ENCODE results near the gene ATP9B.

ATP9B gene

GRCh38 chr18:79208906-79209305 lies 139.7 kb downstream of the ATP9B start:
- no peak overlapping the region for H3K4me2 ChIP-seq (ENCODE audit: low read depth, low read length)
- H2AFZ ChIP-seq (ENCODE audit: low read length) = no peak overlapping the region
- no peaks in the 10 kb centered on the region for H3K9me2 ChIP-seq (replicated peaks; ENCODE audit: insufficient read depth, low read length)
- no peak overlapping the region for H3K4me3 ChIP-seq (ENCODE audit: low read length)
- no peak overlapping the region for H3K9ac ChIP-seq (ENCODE audit: low read length)
- no peaks in the 10 kb centered on the region for H3K79me2 ChIP-seq (ENCODE audit: low read length)
- TF ChIP-seq EZH2phosphoT487 (IDR thresholded peaks at IDR 0.05; ENCODE audit: low read length) = no peak
- TF ChIP-seq CTCF (IDR thresholded peaks at IDR 0.05; ENCODE audit: low read length) = no peak
- no peak for TF ChIP-seq EZH2 (optimal IDR thresholded peaks at IDR 0.05; ENCODE audit: low read depth, low read length)
- no peaks in the 10 kb centered on the region for H3K9me3 ChIP-seq (replicated peaks; ENCODE audit: insufficient read depth, low read length)
- H3K27ac ChIP-seq (ENCODE audit: low read length) = no peak overlapping the region
- H3K4me1 ChIP-seq (ENCODE audit: low read length) = no peaks in the 10 kb centered on the region
- H3F3A ChIP-seq (ENCODE audit: insufficient read depth, low read length) = no peaks in the 10 kb centered on the region
- H3K27me3 ChIP-seq (replicated peaks; ENCODE audit: insufficient read depth, low read length) = no peaks in the 10 kb centered on the region
- DNase-seq = no peak
- H3K36me3 ChIP-seq (replicated peaks; ENCODE audit: insufficient read depth, low read length) = no peaks in the 10 kb centered on the region
- no peaks in the 10 kb centered on the region for H4K20me1 ChIP-seq (ENCODE audit: insufficient read depth, low read length)

- Histone ChIP-seq H3K27me3 (replicated peaks; ENCODE audit: insufficient read depth, low read length) (no peaks in the 10 kb centered on the region), H3K79me2 (ENCODE audit: low read length) (no peaks in the 10 kb centered on the region), H3K27ac (ENCODE audit: low read length) (no peak overlapping the region), H3K4me1 (ENCODE audit: low read length) (no peaks in the 10 kb centered on the region), H3K9me3 (replicated peaks; ENCODE audit: insufficient read depth, low read length) (no peaks in the 10 kb centered on the region), H3K4me3 (ENCODE audit: low read length) (no peak overlapping the region), H4K20me1 (ENCODE audit: insufficient read depth, low read length) (no peaks in the 10 kb centered on the region), H3F3A (ENCODE audit: insufficient read depth, low read length) (no peaks in the 10 kb centered on the region), H3K9ac (ENCODE audit: low read length) (no peak overlapping the region), H3K36me3 (replicated peaks; ENCODE audit: insufficient read depth, low read length) (no peaks in the 10 kb centered on the region), H2AFZ (ENCODE audit: low read length) (no peak overlapping the region), H3K4me2 (ENCODE audit: low read depth, low read length) (no peak overlapping the region), H3K9me2 (replicated peaks; ENCODE audit: insufficient read depth, low read length) (no peaks in the 10 kb centered on the region)
- DNase-seq = no peak
- no peak for TF ChIP-seq EZH2 (optimal IDR thresholded peaks at IDR 0.05; ENCODE audit: low read depth, low read length)
- TF ChIP-seq CTCF (IDR thresholded peaks at IDR 0.05; ENCODE audit: low read length) = no peak
- TF ChIP-seq EZH2phosphoT487 (IDR thresholded peaks at IDR 0.05; ENCODE audit: low read length) = no peak
Observed at GRCh38 chr18:79210002-79210910, 141.1 kb downstream of the ATP9B start.

GRCh38 chr18:79211844-79212243 lies 142.7 kb downstream of the ATP9B start:
- Histone ChIP-seq H3K79me2 (ENCODE audit: low read length) (no peaks in the 10 kb centered on the region), H3K27ac (ENCODE audit: low read length) (no peak overlapping the region), H2AFZ (ENCODE audit: low read length) (no peak overlapping the region), H3K9me2 (replicated peaks; ENCODE audit: insufficient read depth, low read length) (no peaks in the 10 kb centered on the region), H3K27me3 (replicated peaks; ENCODE audit: insufficient read depth, low read length) (no peaks in the 10 kb centered on the region), H3K4me3 (ENCODE audit: low read length) (no peak overlapping the region), H3K4me1 (ENCODE audit: low read length) (no peaks in the 10 kb centered on the region), H3F3A (ENCODE audit: insufficient read depth, low read length) (no peaks in the 10 kb centered on the region), H3K9me3 (replicated peaks; ENCODE audit: insufficient read depth, low read length) (no peaks in the 10 kb centered on the region), H3K36me3 (replicated peaks; ENCODE audit: insufficient read depth, low read length) (no peaks in the 10 kb centered on the region), H3K4me2 (ENCODE audit: low read depth, low read length) (no peak overlapping the region), H4K20me1 (ENCODE audit: insufficient read depth, low read length) (no peaks in the 10 kb centered on the region), H3K9ac (ENCODE audit: low read length) (no peak overlapping the region)
- TF ChIP-seq EZH2 (optimal IDR thresholded peaks at IDR 0.05; ENCODE audit: low read depth, low read length) = no peak
- no peak for TF ChIP-seq CTCF (IDR thresholded peaks at IDR 0.05; ENCODE audit: low read length)
- no peak for TF ChIP-seq EZH2phosphoT487 (IDR thresholded peaks at IDR 0.05; ENCODE audit: low read length)
- DNase-seq = no peak

All from MM.1S (cell line).